Neural progenitor cell (in vitro differentiated cells): Measurements from ENCODE around the gene OAS1. TPM values are rescaled to one million over a fixed set of nuclear protein-coding genes. Genes with fewer than 3 reads are reported as not detected.

Source experiments
- DNase-seq: peaks from one replicate; pipeline ENCODE4 v3.0.0-alpha.2; 2016; ENCODE audit warnings: low spot score
- H2AFZ ChIP-seq: fragments of 200-600 bp; sonication (generic); replicated peaks from 2 replicates; pipeline ENCODE4 v1.6.1; 2016; ENCODE audit warnings: antibody characterized with exemption
- H3F3A ChIP-seq: fragments of 200-600 bp; sonication (generic); 2 replicates; pipeline ENCODE4 v1.6.1; 2016; ENCODE audit warnings: antibody characterized with exemption, low read depth
- H3K27ac ChIP-seq: fragments of 200-600 bp; sonication (generic); 2 replicates; pipeline ENCODE4 v1.5.1; 2016; ENCODE audit warnings: mild to moderate bottlenecking
- H3K27me3 ChIP-seq: fragments of 200-600 bp; sonication (generic); 2 replicates; pipeline ENCODE4 v1.6.1; 2016; ENCODE audit warnings: mild to moderate bottlenecking, moderate library complexity
- H3K36me3 ChIP-seq: fragments of 200-600 bp; sonication (generic); 2 replicates; pipeline ENCODE4 v1.5.1; 2016
- H3K4me1 ChIP-seq: fragments of 200-600 bp; sonication (generic); 2 replicates; pipeline ENCODE4 v1.6.1; 2016; ENCODE audit warnings: mixed run types
- H3K4me2 ChIP-seq: fragments of 200-600 bp; sonication (generic); 2 replicates; pipeline ENCODE4 v1.6.1; 2016
- H3K4me3 ChIP-seq: fragments of 200-600 bp; sonication (generic); 2 replicates; pipeline ENCODE4 v1.5.1; 2016
- H3K79me2 ChIP-seq: fragments of 200-600 bp; sonication (generic); 2 replicates; pipeline ENCODE4 v1.6.1; 2016; ENCODE audit warnings: low read depth
- H3K9ac ChIP-seq: fragments of 200-600 bp; sonication (generic); 2 replicates; pipeline ENCODE4 v1.6.1; 2016
- H3K9me3 ChIP-seq: fragments of 200-600 bp; sonication (generic); 2 replicates; pipeline ENCODE4 v1.5.1; 2016; ENCODE audit warnings: low read depth
- H4K20me1 ChIP-seq: fragments of 200-600 bp; sonication (generic); 2 replicates; pipeline ENCODE4 v1.6.1; 2016; ENCODE audit warnings: low read depth
- H3K27ac Mint-ChIP-seq: 3 replicates; pipeline ENCODE4 v1.8.0; 2021; ENCODE audit warnings: mixed read lengths
- H3K27me3 Mint-ChIP-seq: 2 replicates; pipeline ENCODE4 v1.8.0; 2022; ENCODE audit warnings: low read depth, mild to moderate bottlenecking, inconsistent platforms, moderate library complexity, mixed read lengths; ENCODE audit not compliant: insufficient read depth
- H3K36me3 Mint-ChIP-seq: 3 replicates; pipeline ENCODE4 v1.8.0; 2021; ENCODE audit warnings: mixed read lengths
- H3K4me1 Mint-ChIP-seq: 3 replicates; pipeline ENCODE4 v1.8.0; 2021; ENCODE audit warnings: mixed read lengths
- H3K4me3 Mint-ChIP-seq: 3 replicates; pipeline ENCODE4 v1.8.0; 2021; ENCODE audit warnings: mild to moderate bottlenecking, moderate library complexity, mixed read lengths
- H3K9me3 Mint-ChIP-seq: 3 replicates; pipeline ENCODE4 v1.8.0; 2020; ENCODE audit warnings: mixed read lengths
- CTCF ChIP-seq: fragments of 200-600 bp; sonication (generic); IDR thresholded peaks from 2 replicates; pipeline ENCODE4 v1.5.1; 2017; ENCODE audit warnings: antibody characterized with exemption, mild to moderate bottlenecking
- EZH2 ChIP-seq: fragments of 200-600 bp; sonication (generic); IDR thresholded peaks from 2 replicates; pipeline ENCODE4 v1.6.1; 2017; ENCODE audit warnings: antibody characterized with exemption, mild to moderate bottlenecking, moderate library complexity
- EZH2phosphoT487 ChIP-seq: fragments of 200-600 bp; sonication (generic); IDR thresholded peaks from 2 replicates; pipeline ENCODE4 v1.6.1; 2017; ENCODE audit warnings: antibody characterized with exemption
- total RNA-seq: library from RNA; depleted of rRNA; stranded (reverse); fragments of >200 nt; gene quantifications from 2 replicates; pipeline ENCODE4 v1.2.3, GENCODE V29; 2015; ENCODE audit warnings: low replicate concordance

OAS1 gene
- total RNA-seq, 1 donor from 2014 or later: not detected

GRCh38 chr12:112967306-112967705 is 60.5 kb downstream of the OAS1 start:
- H3K27me3 Mint-ChIP-seq: no peaks in the 10 kb centered on the region

GRCh38 chr12:112967858-112968257 is 61.1 kb downstream of the OAS1 start:
- Mint-ChIP-seq H3K9me3 (no peaks in the 10 kb centered on the region), H3K36me3 (no peaks in the 10 kb centered on the region), H3K27ac (no peak overlapping the region), H3K4me1 (no peaks in the 10 kb centered on the region), H3K27me3 (no peaks in the 10 kb centered on the region), H3K4me3 (no peak overlapping the region)
- Histone ChIP-seq H3K4me1 (no peaks in the 10 kb centered on the region), H3K9me3 (no peaks in the 10 kb centered on the region), H3F3A (no peaks in the 10 kb centered on the region), H2AFZ (no peak overlapping the region), H3K27ac (no peak overlapping the region), H3K9ac (no peak overlapping the region), H3K4me3 (no peak overlapping the region), H3K79me2 (no peaks in the 10 kb centered on the region), H3K36me3 (no peaks in the 10 kb centered on the region), H3K4me2 (no peak overlapping the region), H4K20me1 (no peaks in the 10 kb centered on the region), H3K27me3 (no peaks in the 10 kb centered on the region)
- no peak for TF ChIP-seq EZH2
- no peak for TF ChIP-seq EZH2phosphoT487
- no peak for TF ChIP-seq CTCF
- no peak for DNase-seq

More at GRCh38 chr12:112967306-112967705, 60.5 kb downstream of the OAS1 start:
- Mint-ChIP-seq H3K4me3 (no peak overlapping the region), H3K36me3 (no peaks in the 10 kb centered on the region), H3K4me1 (no peaks in the 10 kb centered on the region), H3K9me3 (no peaks in the 10 kb centered on the region), H3K27ac (no peak overlapping the region)
- Histone ChIP-seq H3F3A (no peaks in the 10 kb centered on the region), H2AFZ (no peak overlapping the region), H4K20me1 (no peaks in the 10 kb centered on the region), H3K4me1 (no peaks in the 10 kb centered on the region), H3K9ac (no peak overlapping the region), H3K9me3 (no peaks in the 10 kb centered on the region), H3K27me3 (no peaks in the 10 kb centered on the region), H3K27ac (no peak overlapping the region), H3K36me3 (no peaks in the 10 kb centered on the region), H3K4me2 (no peak overlapping the region), H3K4me3 (no peak overlapping the region), H3K79me2 (no peaks in the 10 kb centered on the region)
- TF ChIP-seq CTCF (no peak), EZH2 (no peak), EZH2phosphoT487 (no peak)
- DNase-seq: no peak

Other genes with a start within 250 kb of the OAS1 start
- gene RPH3A, start 115.2 kb upstream of the OAS1 start, total RNA-seq: 0.09 TPM in 1 of 2 replicates, not detected in the other
- gene OAS3, start 31.5 kb downstream of the OAS1 start, total RNA-seq: under 0.01 TPM in 1 of 2 replicates, not detected in the other
- gene OAS2, start 71.6 kb downstream of the OAS1 start, total RNA-seq: 0.12 TPM in 1 of 2 replicates, not detected in the other
- 0.49 and 5.2 TPM in 2 replicates for gene DTX1, start 149.8 kb downstream of the OAS1 start, total RNA-seq
- gene RASAL1, start 228.8 kb downstream of the OAS1 start, total RNA-seq: 0.50 and 1.4 TPM in 2 replicates
- gene CFAP73, start 242.8 kb downstream of the OAS1 start, total RNA-seq: 0.19 TPM in 1 of 2 replicates, not detected in the other